ENCODE data around the gene P2RX1.

The P2RX1 gene

DNA sequence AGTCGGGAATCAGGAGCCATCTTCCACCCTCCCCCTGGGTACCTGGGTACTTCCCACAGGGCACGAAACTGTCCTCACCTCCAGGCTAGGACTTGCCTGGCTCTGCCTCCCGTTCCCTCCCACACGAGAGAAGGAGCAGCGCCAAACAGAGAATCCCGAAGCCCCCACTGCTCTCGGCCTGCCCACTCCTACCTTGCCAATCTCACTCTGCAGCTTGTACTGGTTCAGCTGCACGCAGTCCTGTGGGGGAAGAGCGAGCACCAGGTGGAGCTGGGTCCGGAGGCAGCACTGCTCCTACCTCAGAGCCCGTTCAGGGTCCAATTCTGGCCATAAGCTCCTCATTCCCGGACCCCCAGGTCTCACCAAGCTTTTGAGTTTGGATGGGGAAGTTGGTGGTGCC is 32.1 kb downstream of the P2RX1 start:
- H3K4me3 ChIP-seq (ENCODE audit: low read depth, low read length), result no peak overlapping the region
- H2BK5ac ChIP-seq (ENCODE audit: low read depth, low read length, poor library complexity), result no peak overlapping the region
- peaks cover 4% of the 10 kb centered on the region for H3K9me3 ChIP-seq (ENCODE audit: insufficient read depth, low read depth, low read length)
- no peaks in the 10 kb centered on the region for H3K36me3 ChIP-seq (ENCODE audit: control insufficient read depth in 1 of 2, insufficient read depth in 2 of 2, low read length in 2 of 2)
- no peaks in the 10 kb centered on the region for H3K27me3 ChIP-seq (ENCODE audit: insufficient read depth, low read length)
- H3K18ac ChIP-seq (ENCODE audit: low read length), result no peak overlapping the region
- no peaks in the 10 kb centered on the region for H3K4me1 ChIP-seq (ENCODE audit: control insufficient read depth in 1 of 2, insufficient read depth in 2 of 2, low read length in 2 of 2)
- DNase-seq, result no peak
- no peak overlapping the region for H3K9ac ChIP-seq (ENCODE audit: low read length)
- H2BK12ac ChIP-seq (ENCODE audit: low read length), result no peak overlapping the region
- H2BK120ac ChIP-seq (ENCODE audit: insufficient read depth, low read length, poor library complexity), result no peak overlapping the region
- H3K14ac ChIP-seq (ENCODE audit: low read length), result no peak overlapping the region
- H4K91ac ChIP-seq (ENCODE audit: low read depth, low read length), result no peak overlapping the region
- H2AFZ ChIP-seq (ENCODE audit: insufficient read depth, low read length, poor library complexity), result no peak overlapping the region
- H3K4ac ChIP-seq (ENCODE audit: low read depth, low read length), result no peak overlapping the region
- no peak overlapping the region for H3K27ac ChIP-seq (ENCODE audit: low read depth, low read length)
- WGBS (ENCODE audit: extremely low coverage, insufficient coverage, insufficient read length), result no CpG with 5 or more reads among the region's 12 CpGs
- no peak overlapping the region for H4K8ac ChIP-seq (ENCODE audit: low read depth, low read length)
- no peak overlapping the region for H2AK5ac ChIP-seq (ENCODE audit: low read length)
- no peak overlapping the region for H3K4me2 ChIP-seq (ENCODE audit: low read length)
- no peak overlapping the region for H3K23ac ChIP-seq (ENCODE audit: low read length)
- no peaks in the 10 kb centered on the region for H3K79me2 ChIP-seq (ENCODE audit: control insufficient read depth, insufficient read depth, low read length, poor library complexity)
- H3K79me1 ChIP-seq (ENCODE audit: low read length), result no peaks in the 10 kb centered on the region
- no peak overlapping the region for H4K12ac ChIP-seq (ENCODE audit: low read depth, low read length)

DNA sequence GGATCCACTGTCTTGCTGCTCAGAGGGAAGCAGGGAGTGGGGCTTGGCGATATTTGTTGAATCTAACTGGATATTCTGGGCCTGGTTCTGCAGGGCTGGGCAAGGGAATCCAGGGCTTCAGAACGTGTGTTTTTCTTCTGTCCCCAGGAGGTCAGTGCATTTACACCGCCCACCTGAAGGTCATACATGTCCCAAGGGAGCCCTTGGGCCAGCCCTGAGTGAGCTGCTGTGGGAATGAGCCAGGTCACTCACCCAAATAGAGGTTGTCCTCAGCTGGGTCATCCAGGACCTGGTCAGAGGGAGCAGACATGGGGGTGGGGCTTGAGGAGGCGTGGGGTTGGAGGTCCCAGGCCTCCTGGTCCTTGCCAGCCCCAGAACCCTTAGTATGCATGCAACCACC is 34.0 kb downstream of the P2RX1 start:
- Histone ChIP-seq H4K12ac (ENCODE audit: low read depth, low read length) (no peak overlapping the region), H3K18ac (ENCODE audit: low read length) (no peak overlapping the region), H2BK5ac (ENCODE audit: low read depth, low read length, poor library complexity) (no peak overlapping the region), H3K9me3 (ENCODE audit: insufficient read depth, low read depth, low read length) (no peaks in the 10 kb centered on the region), H3K4me2 (ENCODE audit: low read length) (no peak overlapping the region), H2AK5ac (ENCODE audit: low read length) (no peak overlapping the region), H2AFZ (ENCODE audit: insufficient read depth, low read length, poor library complexity) (no peak overlapping the region), H3K79me2 (ENCODE audit: control insufficient read depth, insufficient read depth, low read length, poor library complexity) (no peaks in the 10 kb centered on the region), H3K79me1 (ENCODE audit: low read length) (no peaks in the 10 kb centered on the region), H2BK12ac (ENCODE audit: low read length) (no peak overlapping the region), H3K23ac (ENCODE audit: low read length) (no peak overlapping the region), H3K36me3 (ENCODE audit: control insufficient read depth in 1 of 2, insufficient read depth in 2 of 2, low read length in 2 of 2) (no peaks in the 10 kb centered on the region), H3K27me3 (ENCODE audit: insufficient read depth, low read length) (no peaks in the 10 kb centered on the region), H3K4me3 (ENCODE audit: low read depth, low read length) (no peak overlapping the region), H3K14ac (ENCODE audit: low read length) (no peak overlapping the region), H4K91ac (ENCODE audit: low read depth, low read length) (no peak overlapping the region), H3K4ac (ENCODE audit: low read depth, low read length) (no peak overlapping the region), H3K9ac (ENCODE audit: low read length) (no peak overlapping the region), H4K8ac (ENCODE audit: low read depth, low read length) (no peak overlapping the region), H3K4me1 (ENCODE audit: control insufficient read depth in 1 of 2, insufficient read depth in 2 of 2, low read length in 2 of 2) (no peaks in the 10 kb centered on the region), H3K27ac (ENCODE audit: low read depth, low read length) (no peak overlapping the region), H2BK120ac (ENCODE audit: insufficient read depth, low read length, poor library complexity) (no peak overlapping the region)
- no peak for DNase-seq
- WGBS (ENCODE audit: extremely low coverage, insufficient coverage, insufficient read length), result no CpG with 5 or more reads among the region's 4 CpGs

DNA sequence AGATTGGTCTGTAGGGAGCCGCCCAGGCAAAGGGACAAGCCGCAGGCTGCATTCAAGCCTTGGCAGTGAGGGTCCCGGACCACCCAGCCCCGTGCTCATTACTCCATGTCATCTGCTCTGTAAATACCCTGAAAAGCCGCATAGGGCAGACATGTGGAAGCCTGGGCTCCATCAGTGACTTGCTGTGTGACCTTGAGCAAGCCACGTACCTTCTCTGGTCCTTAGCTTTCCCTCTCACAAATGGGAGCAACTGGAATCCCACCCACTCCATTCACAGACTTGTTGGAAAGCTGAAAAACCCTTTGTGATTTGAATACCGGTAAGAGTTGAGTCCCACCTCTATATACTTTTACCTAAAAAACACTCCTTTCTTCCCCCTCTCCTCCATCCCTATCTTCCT is 35.3 kb downstream of the P2RX1 start:
- Histone ChIP-seq H3K23ac (ENCODE audit: low read length) (no peak overlapping the region), H2BK120ac (ENCODE audit: insufficient read depth, low read length, poor library complexity) (no peak overlapping the region), H3K4ac (ENCODE audit: low read depth, low read length) (no peak overlapping the region), H3K18ac (ENCODE audit: low read length) (no peak overlapping the region), H3K27ac (ENCODE audit: low read depth, low read length) (no peak overlapping the region), H3K14ac (ENCODE audit: low read length) (no peak overlapping the region), H3K9me3 (ENCODE audit: insufficient read depth, low read depth, low read length) (no peaks in the 10 kb centered on the region), H4K12ac (ENCODE audit: low read depth, low read length) (no peak overlapping the region), H2BK12ac (ENCODE audit: low read length) (no peak overlapping the region), H4K8ac (ENCODE audit: low read depth, low read length) (no peak overlapping the region), H2AK5ac (ENCODE audit: low read length) (no peak overlapping the region), H3K4me3 (ENCODE audit: low read depth, low read length) (no peak overlapping the region), H3K4me2 (ENCODE audit: low read length) (no peak overlapping the region), H3K4me1 (ENCODE audit: control insufficient read depth in 1 of 2, insufficient read depth in 2 of 2, low read length in 2 of 2) (no peaks in the 10 kb centered on the region), H3K36me3 (ENCODE audit: control insufficient read depth in 1 of 2, insufficient read depth in 2 of 2, low read length in 2 of 2) (no peaks in the 10 kb centered on the region), H4K91ac (ENCODE audit: low read depth, low read length) (no peak overlapping the region), H3K9ac (ENCODE audit: low read length) (no peak overlapping the region), H3K27me3 (ENCODE audit: insufficient read depth, low read length) (no peaks in the 10 kb centered on the region), H2AFZ (ENCODE audit: insufficient read depth, low read length, poor library complexity) (no peak overlapping the region), H3K79me1 (ENCODE audit: low read length) (no peaks in the 10 kb centered on the region), H3K79me2 (ENCODE audit: control insufficient read depth, insufficient read depth, low read length, poor library complexity) (no peaks in the 10 kb centered on the region), H2BK5ac (ENCODE audit: low read depth, low read length, poor library complexity) (no peak overlapping the region)
- DNase-seq, result no peak
- no CpG with 5 or more reads among the region's 7 CpGs for whole genome bisulfite sequencing (ENCODE audit: extremely low coverage, insufficient coverage, insufficient read length)

DNA sequence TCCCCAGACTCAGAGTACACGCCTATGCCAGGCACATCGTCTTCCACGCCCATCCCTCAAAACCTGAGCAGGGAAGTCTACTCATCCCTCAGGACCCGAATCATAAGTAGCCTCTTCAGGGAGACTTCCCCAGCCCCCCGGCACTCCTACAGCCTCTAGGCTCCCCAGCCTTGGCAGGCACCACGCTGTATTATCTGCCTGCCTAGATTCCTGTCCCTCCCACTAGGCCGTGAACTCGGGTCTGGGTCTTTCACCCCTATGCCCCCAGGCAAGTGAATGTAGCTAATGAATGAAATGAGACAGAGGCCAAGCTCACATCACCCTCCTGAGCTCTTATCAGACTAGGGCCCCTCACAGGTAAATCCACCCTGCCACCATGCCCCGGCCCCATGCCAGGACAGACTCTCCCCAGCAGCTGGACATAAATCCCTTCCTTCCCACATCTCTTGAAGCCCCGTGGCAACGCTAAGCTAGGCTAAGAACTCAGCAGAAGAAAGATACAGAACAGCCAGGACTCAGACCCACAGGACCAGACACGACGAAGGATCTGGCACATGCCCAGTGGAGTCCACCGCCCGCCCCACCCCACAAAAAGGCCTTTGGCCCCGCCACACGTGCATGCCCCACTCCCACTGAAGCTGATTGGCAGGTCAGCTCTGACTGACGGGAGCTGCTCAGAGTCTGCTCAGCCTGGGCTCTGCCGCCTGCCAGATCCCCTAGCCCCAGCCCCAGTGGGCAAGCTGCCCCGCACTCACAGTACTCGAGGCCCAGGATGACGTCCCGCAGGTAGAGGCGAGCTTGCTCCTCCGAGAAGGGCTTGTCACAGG is 36.5 kb downstream of the P2RX1 start:
- H3K79me1 ChIP-seq (ENCODE audit: low read length), result no peaks in the 10 kb centered on the region
- no peak overlapping the region for H4K12ac ChIP-seq (ENCODE audit: low read depth, low read length)
- no peak overlapping the region for H4K8ac ChIP-seq (ENCODE audit: low read depth, low read length)
- no peak overlapping the region for H2AK5ac ChIP-seq (ENCODE audit: low read length)
- H2AFZ ChIP-seq (ENCODE audit: insufficient read depth, low read length, poor library complexity), result no peak overlapping the region
- no peak overlapping the region for H3K9ac ChIP-seq (ENCODE audit: low read length)
- no peak overlapping the region for H3K18ac ChIP-seq (ENCODE audit: low read length)
- H3K27ac ChIP-seq (ENCODE audit: low read depth, low read length), result no peak overlapping the region
- no peak overlapping the region for H3K4me2 ChIP-seq (ENCODE audit: low read length)
- H3K36me3 ChIP-seq (ENCODE audit: control insufficient read depth in 1 of 2, insufficient read depth in 2 of 2, low read length in 2 of 2), result no peaks in the 10 kb centered on the region
- no peak overlapping the region for H3K14ac ChIP-seq (ENCODE audit: low read length)
- H3K4me1 ChIP-seq (ENCODE audit: control insufficient read depth in 1 of 2, insufficient read depth in 2 of 2, low read length in 2 of 2), result no peaks in the 10 kb centered on the region
- H3K4ac ChIP-seq (ENCODE audit: low read depth, low read length), result no peak overlapping the region
- no peak overlapping the region for H2BK5ac ChIP-seq (ENCODE audit: low read depth, low read length, poor library complexity)
- H3K23ac ChIP-seq (ENCODE audit: low read length), result no peak overlapping the region
- no peaks in the 10 kb centered on the region for H3K9me3 ChIP-seq (ENCODE audit: insufficient read depth, low read depth, low read length)
- no CpG with 5 or more reads among the region's 25 CpGs for WGBS (ENCODE audit: extremely low coverage, insufficient coverage, insufficient read length)
- H3K79me2 ChIP-seq (ENCODE audit: control insufficient read depth, insufficient read depth, low read length, poor library complexity), result no peaks in the 10 kb centered on the region
- H2BK120ac ChIP-seq (ENCODE audit: insufficient read depth, low read length, poor library complexity), result no peak overlapping the region
- no peak overlapping the region for H2BK12ac ChIP-seq (ENCODE audit: low read length)
- no peak for DNase-seq
- H3K27me3 ChIP-seq (ENCODE audit: insufficient read depth, low read length), result no peaks in the 10 kb centered on the region
- H3K4me3 ChIP-seq (ENCODE audit: low read depth, low read length), result no peak overlapping the region
- H4K91ac ChIP-seq (ENCODE audit: low read depth, low read length), result no peak overlapping the region

Data from trophoblast cell (in vitro differentiated cells and primary cell).